Left ventricle myocardium superior (tissue), 1 donor: Measurements from ENCODE around the gene STK24. TPM values are rescaled to one million over a fixed set of nuclear protein-coding genes. Genes with fewer than 3 reads are reported as not detected.

Experiments used
- ATAC-seq: fragments of 200-7000 bp; cut with Tn5 transposase; one replicate; pipeline ENCODE4 v1.9.1; 2020; ENCODE audit warnings: mild to moderate bottlenecking, moderate library complexity
- DNase-seq: peaks from one replicate; pipeline ENCODE4 v3.0.0-alpha.2; 2020
- intact Hi-C: fragments of 100-400 bp; cut with micrococcal nuclease; formaldehyde crosslinking; loops from one replicate; pipeline ENCODE4 v1.11.0; 2022
- total RNA-seq: library from RNA; stranded (reverse); fragmentation: NEBNext Ultra II Directional; extraction: Animal tissue kit (Norgen Biotek cat#: 25700); gene quantifications from one replicate; pipeline ENCODE4 v1.2.1, GENCODE V29; 2021
- donor health status: DM: no; HTN: yes; CAD: no; lungs with severe emphysema.

The STK24 gene
- total RNA-seq, 1 donor from 2014 or later: 71.7 TPM

- ATAC-seq (no peak), DNase-seq (no peak)
- intact Hi-C loops: loop anchor here (10.0 kb wide), 1 partner anchor 59 kb away; no protein-coding TSS in a partner anchor
Observed at GRCh38 chr13:98564204-98564603, 12.7 kb downstream of the STK24 start.

GRCh38 chr13:98563071-98563470 is 13.8 kb downstream of the STK24 start:
- no peak for ATAC-seq
- DNase-seq: no peak
- intact Hi-C loops: loop anchor here (10.0 kb wide), 1 partner anchor 58 kb away; no protein-coding TSS in a partner anchor

- ATAC-seq (no peak), DNase-seq (no peak)
- intact Hi-C loops: no loop called here
Observed at GRCh38 chr13:98559169-98559568, 17.7 kb downstream of the STK24 start.

GRCh38 chr13:98557937-98558792 is 18.7 kb downstream of the STK24 start:
- intact Hi-C loops: no loop called here

GRCh38 chr13:98556968-98557631 is 19.8 kb downstream of the STK24 start:
- ATAC-seq: peak; percentile 45
- DNase-seq: no peak
- intact Hi-C loops: no loop called here

More at GRCh38 chr13:98557937-98558792, 18.7 kb downstream of the STK24 start:
- ATAC-seq (peak; percentile 19), DNase-seq (no peak)

- no peak for ATAC-seq
- no peak for DNase-seq
- intact Hi-C loops: no loop called here
Observed at GRCh38 chr13:98556142-98556816, 20.6 kb downstream of the STK24 start.

- ATAC-seq (no peak), DNase-seq (no peak)
- intact Hi-C loops: no loop called here
Observed at GRCh38 chr13:98549728-98550317, 27.1 kb downstream of the STK24 start.

GRCh38 chr13:98549006-98549727 is 27.7 kb downstream of the STK24 start:
- intact Hi-C loops: no loop called here
- DNase-seq (no peak), ATAC-seq (peak; percentile 19)

GRCh38 chr13:98548230-98548629 is 28.7 kb downstream of the STK24 start:
- intact Hi-C loops: no loop called here
- ATAC-seq (no peak), DNase-seq (no peak)

GRCh38 chr13:98547455-98547854 is 29.5 kb downstream of the STK24 start:
- ATAC-seq (no peak), DNase-seq (no peak)
- intact Hi-C loops: no loop called here

GRCh38 chr13:98546402-98546801 is 30.5 kb downstream of the STK24 start:
- no peak for ATAC-seq
- no peak for DNase-seq
- intact Hi-C loops: no loop called here

GRCh38 chr13:98544104-98544710 is 32.7 kb downstream of the STK24 start:
- DNase-seq: no peak
- intact Hi-C loops: no loop called here
- peak; percentile 37 for ATAC-seq

- ATAC-seq: peak; percentile 53
- intact Hi-C loops: no loop called here
Observed at GRCh38 chr13:98543378-98544103, 33.4 kb downstream of the STK24 start.

GRCh38 chr13:98542568-98543377 is 34.1 kb downstream of the STK24 start:
- intact Hi-C loops: no loop called here
- ATAC-seq (peak; percentile 26), DNase-seq (no peak)

More at GRCh38 chr13:98543378-98544103, 33.4 kb downstream of the STK24 start:
- DNase-seq: no peak

GRCh38 chr13:98541701-98542203 is 35.2 kb downstream of the STK24 start:
- DNase-seq (no peak), ATAC-seq (no peak)
- intact Hi-C loops: no loop called here

GRCh38 chr13:98541191-98541590 is 35.7 kb downstream of the STK24 start:
- ATAC-seq (no peak), DNase-seq (no peak)
- intact Hi-C loops: no loop called here

- intact Hi-C loops: no loop called here
- DNase-seq (no peak), ATAC-seq (peak; percentile 26)
Observed at GRCh38 chr13:98540476-98540875, 36.4 kb downstream of the STK24 start.
